Mesothelial cell of epicardium (in vitro differentiated cells): ENCODE results near the gene VRK3. TPM values are rescaled to one million over a fixed set of nuclear protein-coding genes. Genes with fewer than 3 reads are reported as not detected.

Experiments
- DNase-seq, 2 experiments: peaks; one replicate each; pipeline ENCODE4 v3.0.0; 2021; ENCODE audit warnings: low spot score in 2 of 2; ENCODE audit not compliant: unreplicated experiment in 2 of 2
- H3K27ac Mint-ChIP-seq: 2 replicates; pipeline ENCODE4 v1.8.0; 2021; ENCODE audit warnings: mixed read lengths
- H3K27me3 Mint-ChIP-seq: 2 replicates; pipeline ENCODE4 v1.8.0; 2021; ENCODE audit warnings: low read depth, mixed read lengths
- H3K36me3 Mint-ChIP-seq: 2 replicates; pipeline ENCODE4 v1.8.0; 2021; ENCODE audit warnings: mixed read lengths
- H3K4me1 Mint-ChIP-seq: 2 replicates; pipeline ENCODE4 v1.8.0; 2021; ENCODE audit warnings: mixed read lengths
- H3K4me3 Mint-ChIP-seq: 2 replicates; pipeline ENCODE4 v1.8.0; 2021; ENCODE audit warnings: mild to moderate bottlenecking, moderate library complexity, mixed read lengths
- H3K9me3 Mint-ChIP-seq: 2 replicates; pipeline ENCODE4 v1.8.0; 2021; ENCODE audit warnings: mixed read lengths
- CTCF ChIP-seq: fragments of 200-600 bp; sonication (generic); IDR thresholded peaks from one replicate; pipeline ENCODE4 v1.5.0; 2021; ENCODE audit warnings: antibody characterized with exemption; ENCODE audit not compliant: unreplicated experiment
- total RNA-seq: library from RNA; stranded (reverse); gene quantifications from 3 replicates; pipeline ENCODE4 v1.2.1, GENCODE V29; 2021

VRK3 gene
- total RNA-seq, 1 donor from 2014 or later: 40.1 TPM

GRCh38 chr19:49952906-49953305 is 72.3 kb downstream of the VRK3 start:
- peak overlapping the region; percentile 86 for H3K27ac Mint-ChIP-seq
- no peaks in the 10 kb centered on the region for H3K36me3 Mint-ChIP-seq

GRCh38 chr19:49952479-49952836 is 72.7 kb downstream of the VRK3 start:
- Mint-ChIP-seq H3K9me3 (no peaks in the 10 kb centered on the region), H3K36me3 (no peaks in the 10 kb centered on the region), H3K4me3 (no peak overlapping the region), H3K4me1 (peaks cover 56% of the 10 kb centered on the region), H3K27ac (peak overlapping the region; percentile 39), H3K27me3 (peaks cover 2% of the 10 kb centered on the region)
- DNase-seq: no peak
- TF ChIP-seq CTCF: no peak

More at GRCh38 chr19:49952906-49953305, 72.3 kb downstream of the VRK3 start:
- H3K9me3 Mint-ChIP-seq: no peaks in the 10 kb centered on the region
- H3K27me3 Mint-ChIP-seq: peaks cover 2% of the 10 kb centered on the region
- TF ChIP-seq CTCF: no peak
- no peak overlapping the region for H3K4me3 Mint-ChIP-seq
- DNase-seq: no peak
- H3K4me1 Mint-ChIP-seq: peaks cover 56% of the 10 kb centered on the region

GRCh38 chr19:49951806-49952478 is 73.2 kb downstream of the VRK3 start:
- peaks cover 2% of the 10 kb centered on the region for H3K27me3 Mint-ChIP-seq
- H3K36me3 Mint-ChIP-seq: no peaks in the 10 kb centered on the region
- no peak for DNase-seq
- peaks cover 55% of the 10 kb centered on the region for H3K4me1 Mint-ChIP-seq
- H3K9me3 Mint-ChIP-seq: no peaks in the 10 kb centered on the region
- no peak for TF ChIP-seq CTCF
- H3K4me3 Mint-ChIP-seq: no peak overlapping the region
- H3K27ac Mint-ChIP-seq: peak overlapping the region; percentile 39

GRCh38 chr19:49950956-49951526 is 74.1 kb downstream of the VRK3 start:
- Mint-ChIP-seq H3K9me3 (no peaks in the 10 kb centered on the region), H3K4me1 (peaks cover 46% of the 10 kb centered on the region), H3K4me3 (no peak overlapping the region), H3K36me3 (no peaks in the 10 kb centered on the region), H3K27me3 (peaks cover 2% of the 10 kb centered on the region), H3K27ac (peak overlapping the region; percentile 75)
- TF ChIP-seq CTCF: no peak
- no peak for DNase-seq

- no peak for DNase-seq
Observed at GRCh38 chr19:49950590-49950948, 74.6 kb downstream of the VRK3 start.

More at GRCh38 chr19:49950590-49950948, 74.6 kb downstream of the VRK3 start:
- no peak for TF ChIP-seq CTCF
- Mint-ChIP-seq H3K4me1 (peaks cover 43% of the 10 kb centered on the region), H3K27me3 (peaks cover 2% of the 10 kb centered on the region), H3K4me3 (no peak overlapping the region), H3K36me3 (no peaks in the 10 kb centered on the region), H3K27ac (no peak overlapping the region), H3K9me3 (no peaks in the 10 kb centered on the region)
